KBM-7 (cell line): ENCODE data around the gene RNF34.
A peak's percentile ranks its signal among the peaks of the same experiment; 100 is the strongest.
"Not testable (repeated sequence)": the region's sequence is repeated elsewhere in the genome, so short reads cannot be mapped to it uniquely, and the experiment has no call there.

Source experiments
- DNase-seq: peaks from one replicate; pipeline ENCODE4 v3.0.0-alpha.2; 2015
- in situ Hi-C: fragments of 300-500 bp; cut with MboI; formaldehyde crosslinking; loops from 2 replicates; pipeline ENCODE4 v1.14.3; 2020; ENCODE audit warnings: low sequenced_read_pairs, low pct_unique_long_range_greater_than_20kb, mixed read lengths

Gene RNF34, protein sequence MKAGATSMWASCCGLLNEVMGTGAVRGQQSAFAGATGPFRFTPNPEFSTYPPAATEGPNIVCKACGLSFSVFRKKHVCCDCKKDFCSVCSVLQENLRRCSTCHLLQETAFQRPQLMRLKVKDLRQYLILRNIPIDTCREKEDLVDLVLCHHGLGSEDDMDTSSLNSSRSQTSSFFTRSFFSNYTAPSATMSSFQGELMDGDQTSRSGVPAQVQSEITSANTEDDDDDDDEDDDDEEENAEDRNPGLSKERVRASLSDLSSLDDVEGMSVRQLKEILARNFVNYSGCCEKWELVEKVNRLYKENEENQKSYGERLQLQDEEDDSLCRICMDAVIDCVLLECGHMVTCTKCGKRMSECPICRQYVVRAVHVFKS

DNA sequence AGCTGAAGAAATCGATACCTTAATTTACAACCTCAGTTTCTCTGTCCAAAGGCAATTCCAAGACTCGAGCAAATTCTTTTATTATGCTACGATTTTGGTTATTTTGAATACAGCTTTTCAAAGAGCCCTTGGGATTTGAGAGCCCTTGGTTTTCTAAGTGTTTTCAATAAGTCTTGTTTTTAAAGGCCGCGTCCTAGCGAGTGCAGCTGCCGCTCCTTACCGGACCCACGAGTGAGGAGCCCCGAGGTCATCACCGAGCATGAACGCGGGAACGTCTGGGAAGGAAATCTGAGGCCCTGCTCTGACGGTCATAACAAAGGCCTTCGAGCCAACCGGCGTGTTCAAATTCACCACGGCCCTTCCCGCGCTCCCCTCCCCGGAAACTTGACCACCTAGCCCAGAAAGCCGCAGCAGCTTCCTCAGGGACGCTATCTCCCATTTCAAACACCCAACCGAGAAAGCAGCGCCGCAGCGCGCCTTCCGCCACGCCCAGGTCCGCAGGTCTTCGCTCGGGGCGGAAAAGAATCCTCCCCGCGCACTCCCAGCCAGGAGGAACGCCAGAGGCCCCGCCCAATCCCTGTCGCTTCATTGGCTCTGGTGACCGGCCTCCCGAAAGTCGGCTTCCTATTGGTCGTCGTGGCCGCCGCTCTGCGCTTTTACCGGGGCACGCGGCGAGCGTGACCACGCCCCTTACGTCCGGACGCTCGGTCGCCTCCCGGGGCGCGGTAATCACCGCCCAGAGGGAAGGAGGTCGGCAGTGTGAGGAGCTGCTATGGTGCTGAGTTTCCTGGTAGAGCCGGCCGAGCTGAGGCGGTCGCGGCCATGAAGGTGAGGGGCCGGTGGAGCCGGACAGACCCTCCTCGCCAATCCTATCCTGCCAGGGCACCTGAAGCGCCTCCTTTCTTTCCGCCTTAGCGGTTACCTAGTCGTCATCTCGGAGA is at the start of gene RNF34:
RNF34 (plus strand) TSS at position 728 of the 941 bp plus-strand sequence; CDS start at position 823, 95 bp downstream.
- in situ Hi-C loops = no loop called here
- peak; percentile 99 for DNase-seq

DNA sequence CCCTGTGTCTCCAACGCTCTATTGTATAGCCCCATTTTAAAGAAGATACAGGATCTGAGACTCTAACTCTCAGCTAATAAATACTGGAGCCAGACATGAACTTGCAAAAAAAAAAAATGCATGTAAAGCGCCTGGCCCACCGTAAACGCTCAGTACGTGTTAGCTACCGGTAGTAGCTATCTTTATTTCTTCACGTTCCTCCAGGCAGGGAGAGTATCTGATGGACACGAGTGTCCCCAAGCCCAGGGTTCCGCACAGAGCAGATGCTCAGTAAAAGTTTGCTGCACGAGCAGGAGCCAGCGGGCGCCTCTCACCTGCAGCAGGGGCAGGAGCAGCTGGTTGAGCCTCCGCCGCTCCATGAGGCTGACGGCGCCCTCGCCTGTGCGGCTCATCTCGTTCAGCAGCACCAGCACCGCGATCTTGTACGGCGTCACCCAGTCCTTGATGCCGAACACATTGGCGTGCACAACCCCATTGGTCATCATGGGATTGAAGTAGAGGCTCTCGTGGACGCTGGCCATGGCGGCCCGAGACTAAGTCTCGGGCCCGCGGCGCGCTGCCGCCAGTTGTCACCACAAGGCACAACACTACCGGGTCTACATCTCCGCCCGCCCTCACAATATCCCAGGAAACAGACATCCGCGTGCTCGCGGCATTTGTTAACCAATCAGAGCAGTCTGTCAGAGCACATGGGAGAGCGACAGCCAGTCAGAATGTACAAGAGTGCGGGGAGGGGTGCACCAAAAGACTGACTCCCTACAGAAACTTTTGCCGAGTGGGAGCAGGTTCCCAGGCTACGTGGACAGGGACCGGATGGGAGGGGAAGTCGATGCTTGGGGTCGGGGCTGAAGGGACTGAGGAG is 47.9 kb upstream of the RNF34 start, which contains the start of gene ANAPC5:
ANAPC5 (minus strand) TSS at position 592 of the 862 bp plus-strand sequence; CDS start at position 521, 71 bp downstream.
- peak; percentile 99 for DNase-seq
- in situ Hi-C loops = no loop called here

DNA sequence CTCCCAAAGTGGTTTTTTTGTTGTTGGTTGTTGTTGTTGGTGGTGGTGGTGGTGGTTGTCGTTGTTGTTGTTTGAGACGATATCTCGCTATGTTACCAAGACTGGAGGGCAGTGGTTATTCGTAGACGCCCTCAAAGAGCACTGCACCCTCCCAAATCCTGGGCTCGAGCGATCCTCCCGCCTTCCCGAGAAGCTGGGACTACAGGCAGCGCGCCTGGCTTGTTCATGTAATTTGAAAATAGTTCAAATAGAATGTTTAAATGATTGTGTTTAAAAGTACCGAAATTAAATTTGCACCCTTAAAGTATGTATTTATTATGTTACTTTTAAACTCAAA is 47.3 kb upstream of the RNF34 start:
- in situ Hi-C loops = no loop called here

DNA sequence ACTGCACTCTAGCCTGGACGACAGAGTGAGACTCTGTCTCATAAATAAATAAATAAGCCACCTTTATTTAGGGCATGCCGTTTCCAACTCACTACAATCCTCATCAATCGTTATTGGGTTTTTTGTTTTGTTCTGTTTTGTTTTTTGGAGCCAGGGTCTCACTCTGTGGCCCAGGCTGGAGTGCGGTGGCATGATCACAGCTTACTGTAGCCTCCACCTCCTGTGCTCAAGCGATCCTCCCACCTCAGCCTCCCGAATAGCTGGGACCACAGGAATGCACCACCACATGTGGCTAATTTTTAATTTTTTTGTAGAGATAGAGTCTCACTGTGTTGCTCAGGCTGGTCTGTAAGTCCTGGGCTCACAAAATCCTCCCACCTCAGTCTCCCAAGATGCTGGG is 44.1 kb upstream of the RNF34 start:
- DNase-seq = no peak
- in situ Hi-C loops = no loop called here

More for the DNA sequence above, 47.3 kb upstream of the RNF34 start:
- no peak for DNase-seq

DNA sequence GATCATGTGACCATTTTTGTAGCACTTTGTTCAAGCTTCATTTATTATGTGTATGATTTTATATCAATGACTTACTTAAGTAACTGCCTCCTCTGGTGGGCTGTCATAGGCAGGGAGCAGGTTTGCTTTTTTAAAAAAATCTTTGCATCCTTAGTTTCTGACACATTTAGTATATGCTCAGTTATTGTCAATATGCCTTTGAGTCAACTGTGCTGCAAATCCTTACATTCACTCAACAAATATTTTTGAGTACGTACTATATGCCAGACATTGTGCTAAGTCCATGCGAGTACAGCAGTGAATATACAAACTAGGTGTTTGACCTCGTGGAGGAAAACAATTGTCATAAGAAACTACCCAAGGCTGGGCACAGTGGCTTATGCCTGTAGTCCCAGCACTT is 43.3 kb upstream of the RNF34 start:
- no peak for DNase-seq
- in situ Hi-C loops = no loop called here

DNA sequence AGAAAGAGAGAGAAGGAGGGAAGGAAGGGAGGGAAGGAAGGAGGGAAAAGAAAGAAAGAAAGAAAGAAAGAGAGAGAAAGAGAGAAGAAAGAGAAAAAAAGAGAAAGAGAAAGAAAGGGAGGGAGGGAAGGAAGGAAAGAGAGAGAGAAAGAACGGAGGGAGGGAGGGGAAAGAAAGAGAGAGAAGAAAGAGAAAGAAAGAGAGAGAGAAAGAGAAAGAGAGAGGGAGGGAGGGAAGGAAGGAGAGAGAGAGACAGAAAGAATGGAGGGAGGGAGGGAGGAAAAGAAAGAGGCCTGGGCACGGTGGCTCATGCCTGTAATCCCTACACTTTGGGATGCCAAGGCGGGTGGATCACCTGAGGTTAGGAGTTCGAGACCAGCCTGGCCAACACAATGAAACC is 42.6 kb upstream of the RNF34 start:
- in situ Hi-C loops = no loop called here
- DNase-seq = no peak

DNA sequence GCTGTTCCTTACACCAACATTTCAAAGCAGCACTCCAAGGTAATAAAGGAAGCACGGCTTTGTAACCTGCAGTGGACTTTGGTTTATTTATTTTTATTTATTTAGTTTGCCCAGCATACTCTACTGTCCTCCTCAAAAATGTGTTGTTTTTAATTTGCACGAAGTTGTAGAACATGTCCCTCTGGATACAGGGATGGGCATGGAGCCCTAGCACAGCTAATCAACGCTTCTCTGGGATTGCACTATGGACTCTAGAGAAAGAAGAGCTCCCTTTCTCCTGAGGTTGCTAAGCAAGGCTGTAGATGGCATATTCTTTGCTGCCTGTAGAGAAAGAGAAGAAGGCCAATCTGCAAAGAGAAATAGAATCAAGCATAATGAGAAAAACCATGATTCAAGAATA is 41.8 kb upstream of the RNF34 start:
- in situ Hi-C loops = no loop called here
- DNase-seq = no peak

DNA sequence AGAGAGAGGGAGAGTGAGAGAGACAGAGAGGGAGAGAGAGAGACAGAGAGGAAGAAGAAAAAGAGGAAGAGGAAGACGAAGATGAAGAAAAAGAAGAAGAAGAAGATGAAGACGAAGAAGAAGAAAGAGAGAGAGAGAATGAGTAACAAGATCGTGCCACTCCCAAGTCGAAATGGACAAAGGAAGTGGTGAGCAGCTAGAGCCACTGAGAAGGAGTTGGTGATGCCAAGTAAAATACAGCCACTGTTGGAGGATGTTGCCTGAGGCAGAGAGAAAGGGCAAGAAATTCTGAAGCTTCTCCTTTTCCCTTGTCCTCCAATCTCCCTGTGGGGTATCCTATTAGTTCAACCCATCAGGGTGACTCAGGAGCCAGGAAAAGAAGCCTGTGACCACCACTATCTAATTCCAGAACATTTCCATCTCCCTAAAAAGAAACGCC is 35.2 kb upstream of the RNF34 start:
- peak; percentile 11 for DNase-seq
- in situ Hi-C loops = no loop called here

DNA sequence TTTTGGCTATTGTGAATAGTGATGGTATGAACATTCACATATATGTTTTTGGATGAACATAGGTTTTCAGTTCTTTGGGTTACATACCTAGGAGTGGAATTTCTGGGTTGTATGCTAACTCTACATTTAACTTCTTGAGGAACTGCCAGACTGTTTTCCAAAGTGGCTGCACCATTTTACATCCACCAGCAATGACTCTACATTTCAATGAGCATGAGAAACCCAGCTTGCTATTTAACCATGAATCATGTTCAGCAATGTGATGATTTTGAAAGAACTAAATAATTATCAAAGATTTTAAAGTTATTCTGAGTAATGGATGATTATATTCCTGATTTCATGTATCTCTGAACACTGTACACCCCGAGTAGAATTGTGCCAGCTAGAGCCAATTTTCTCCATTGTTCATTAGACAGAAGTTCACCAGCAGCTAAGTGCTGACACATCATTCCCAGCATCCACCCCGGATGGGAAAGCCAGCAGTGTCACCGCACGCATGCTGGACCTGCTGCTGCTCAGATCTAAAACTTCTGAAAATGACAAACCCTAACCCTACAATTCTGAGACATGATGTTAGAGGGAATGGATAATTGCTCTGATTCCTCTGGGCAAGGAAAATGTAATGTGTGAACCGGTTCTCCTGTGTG is 34.4 kb upstream of the RNF34 start:
- DNase-seq = no peak
- in situ Hi-C loops = no loop called here

DNA sequence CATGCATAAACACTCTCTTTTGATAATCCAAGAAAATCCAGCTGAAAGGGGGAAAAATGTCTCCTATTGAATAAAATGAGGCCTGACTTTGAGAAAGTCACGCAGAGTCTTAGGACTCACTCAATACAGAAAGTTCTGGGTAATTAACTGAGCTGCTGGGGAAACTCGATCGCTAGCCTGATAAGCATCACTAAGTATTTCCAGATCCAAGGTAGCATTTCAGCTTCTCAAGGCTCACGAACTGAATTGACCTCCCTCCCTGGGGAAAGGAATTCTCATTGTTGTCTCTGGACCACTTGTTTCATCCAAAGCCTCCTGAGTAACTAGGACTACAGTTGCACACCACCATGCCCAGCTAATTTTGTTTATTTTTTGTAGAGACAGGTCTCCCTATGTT is 33.9 kb upstream of the RNF34 start:
- in situ Hi-C loops = no loop called here
- no peak for DNase-seq

DNA sequence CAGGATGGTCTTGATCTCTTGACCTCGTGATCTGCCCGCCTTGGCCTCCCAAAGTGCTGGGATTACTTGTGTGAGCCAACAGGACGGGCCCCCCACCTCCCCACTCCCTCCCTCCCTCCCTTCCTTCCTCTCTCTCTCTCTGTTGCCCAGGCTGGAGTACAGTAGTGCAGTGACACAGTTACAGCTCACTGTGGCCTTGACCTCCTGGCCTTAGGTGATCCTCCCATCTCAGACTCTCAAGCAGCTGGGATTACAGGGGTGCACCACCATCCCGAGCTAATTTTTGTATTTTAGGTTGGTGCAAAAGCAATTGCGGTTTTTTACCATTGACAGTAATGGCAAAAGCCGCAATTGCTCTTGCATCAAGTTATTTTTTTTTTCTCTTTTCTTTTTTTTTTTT is 28.5 kb upstream of the RNF34 start:
- in situ Hi-C loops = no loop called here
- DNase-seq = no peak

DNA sequence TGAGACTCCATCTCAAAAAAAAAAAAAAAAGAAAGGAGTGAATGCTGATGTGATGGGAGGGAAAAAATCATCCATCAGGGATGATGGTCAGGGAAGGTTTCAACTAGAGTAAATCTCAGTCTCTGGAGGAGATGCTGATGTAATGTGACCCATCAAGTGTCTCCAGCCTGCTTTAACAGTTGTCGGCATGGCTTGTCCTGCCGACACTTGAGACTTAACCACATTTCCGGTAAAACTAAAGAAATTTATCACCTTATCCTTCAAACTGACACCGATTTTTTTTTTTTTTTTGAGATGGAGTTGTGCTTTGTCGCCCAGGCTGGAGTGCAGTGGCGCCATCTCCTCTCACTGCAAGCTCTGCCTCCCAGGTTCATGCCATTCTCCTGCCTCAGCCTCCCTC is 26.2 kb upstream of the RNF34 start:
- in situ Hi-C loops = no loop called here
- DNase-seq = no peak

DNA sequence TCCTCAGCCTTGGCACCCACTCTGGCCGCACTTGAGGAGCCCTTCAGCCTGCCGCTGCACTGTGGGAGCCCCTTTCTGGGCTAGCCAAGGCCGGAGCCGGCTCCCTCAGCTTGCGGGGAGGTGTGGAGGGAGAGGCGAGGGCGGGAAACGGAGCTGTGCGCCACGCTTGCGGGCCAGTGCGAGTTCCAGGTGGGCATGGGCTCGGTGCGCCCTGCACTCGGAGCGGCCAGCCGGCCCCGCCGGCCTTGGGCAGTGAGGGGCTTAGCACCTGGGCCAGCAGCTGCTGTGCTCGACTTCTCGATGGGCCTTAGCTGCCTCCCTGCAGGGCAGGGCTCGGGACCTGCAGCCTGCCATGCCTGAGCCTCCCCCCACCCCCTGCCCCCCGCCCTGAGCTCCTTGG is 25.6 kb upstream of the RNF34 start:
- in situ Hi-C loops, DNase-seq: not testable (repeated sequence)

DNA sequence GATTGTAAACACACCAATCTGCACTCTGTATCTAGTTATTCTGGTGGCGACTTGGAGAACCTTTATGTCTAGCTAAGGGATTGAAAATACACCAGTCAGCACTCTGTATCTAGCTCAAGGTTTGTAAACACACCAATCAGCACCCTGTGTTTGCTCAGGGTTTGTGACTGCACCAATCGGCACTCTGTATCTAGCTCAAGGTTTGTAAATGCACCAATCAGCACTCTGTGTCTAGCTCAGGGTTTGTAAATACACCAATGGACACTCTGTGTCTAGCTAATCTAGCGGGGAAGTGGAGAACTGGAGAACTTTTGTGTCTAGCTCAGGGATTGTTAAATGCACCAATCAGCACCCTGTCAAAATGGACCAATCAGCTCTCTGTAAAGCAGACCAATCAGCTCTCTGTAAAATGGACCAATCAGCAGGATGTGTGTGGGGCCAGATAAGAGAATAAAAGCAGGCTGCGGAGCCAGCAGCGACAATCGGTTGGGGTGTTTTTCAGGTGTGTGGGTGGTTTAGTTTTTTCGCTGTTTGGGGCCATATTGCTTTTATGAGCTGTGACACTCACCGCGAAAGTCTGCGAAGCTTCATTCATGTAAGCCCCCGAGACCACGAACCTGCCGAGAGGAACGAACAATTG is 24.9 kb upstream of the RNF34 start:
- DNase-seq, in situ Hi-C loops: not testable (repeated sequence)

DNA sequence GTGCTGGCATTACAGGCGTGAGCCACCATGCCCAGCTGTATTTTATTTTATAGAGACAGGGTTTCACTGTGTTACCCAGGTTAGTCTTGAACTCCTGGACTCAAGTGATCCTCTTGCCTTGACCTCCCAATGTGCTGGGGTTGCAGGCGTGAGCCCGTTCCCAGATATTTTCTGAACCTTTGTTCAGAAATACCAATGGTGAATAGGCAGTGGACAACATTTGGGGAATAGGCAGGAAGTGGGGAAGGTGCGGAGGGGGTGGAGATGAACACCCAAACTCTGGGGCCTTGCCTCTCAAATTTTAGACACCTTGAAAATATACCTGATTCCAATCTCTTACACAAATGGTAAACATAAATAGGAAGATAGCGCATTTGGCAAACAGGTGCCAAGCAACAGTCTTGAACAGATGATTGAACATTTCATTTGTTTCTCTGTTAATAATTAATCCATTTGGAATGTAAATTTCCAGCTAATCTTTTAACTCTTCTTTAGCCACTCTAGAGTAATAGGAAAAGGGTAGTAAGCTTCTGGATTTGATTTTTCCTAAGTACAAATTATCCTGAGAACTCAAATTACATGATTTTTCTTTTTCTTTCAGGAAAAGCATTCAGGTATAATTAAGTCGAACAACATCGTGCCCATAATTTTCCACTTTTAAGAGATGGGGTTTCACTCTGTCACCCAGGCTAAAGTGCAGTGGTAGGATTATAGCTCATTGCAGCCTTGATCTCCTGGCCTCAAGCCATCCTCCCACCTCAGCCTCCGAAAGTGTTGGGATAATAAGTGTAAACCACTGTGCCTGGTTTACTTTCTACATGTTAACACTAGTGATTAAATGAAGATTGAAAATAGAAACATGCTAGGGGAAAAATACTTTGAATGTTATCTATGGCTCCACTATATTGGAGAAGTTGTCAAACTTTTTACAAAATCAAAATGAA is 22.9 kb upstream of the RNF34 start:
- DNase-seq = no peak
- in situ Hi-C loops = no loop called here

DNA sequence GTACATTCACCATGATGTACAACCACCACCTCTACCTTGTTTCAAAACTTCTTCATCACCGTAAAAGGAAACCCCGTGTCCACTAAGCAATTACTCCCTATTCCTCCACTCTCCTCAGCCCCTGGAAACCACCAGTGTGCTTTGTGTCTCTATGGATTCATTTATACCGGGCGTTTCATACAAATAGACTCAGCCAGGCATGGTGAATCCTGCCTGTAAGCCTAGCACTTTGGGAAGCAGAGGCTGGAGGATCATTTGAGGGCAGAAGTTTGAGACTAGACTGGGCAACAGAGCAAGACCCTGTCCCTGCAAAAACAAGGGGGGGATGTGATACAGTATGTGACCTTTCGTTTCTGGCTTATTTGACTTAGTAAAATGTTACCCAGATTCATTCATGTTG is 21.2 kb upstream of the RNF34 start:
- DNase-seq = no peak

DNA sequence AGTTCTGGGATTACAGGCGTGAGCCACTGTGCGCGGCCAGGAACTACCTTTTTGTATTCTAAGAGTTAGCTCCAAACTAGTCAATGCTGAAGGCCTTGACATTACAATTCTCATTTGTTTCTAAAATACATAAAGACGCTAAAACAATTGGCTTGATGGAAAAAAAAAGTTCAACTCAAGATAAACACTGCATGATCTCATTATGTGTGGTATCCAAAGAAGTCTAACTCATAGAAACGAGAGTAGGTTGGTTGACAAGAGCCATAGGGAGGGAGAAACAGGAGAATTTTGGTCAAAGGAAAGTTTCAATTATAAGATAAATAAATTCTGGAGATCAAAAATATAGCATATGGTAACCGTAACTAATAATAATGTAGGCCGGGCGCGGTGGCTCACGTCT is 20.0 kb upstream of the RNF34 start:
- in situ Hi-C loops = no loop called here
- no peak for DNase-seq

More for the DNA sequence above, 21.2 kb upstream of the RNF34 start:
- in situ Hi-C loops = no loop called here
